Stomach (tissue), 9 donors: ENCODE measurements around the gene TFDP2. TPM values are rescaled to one million over a fixed set of nuclear protein-coding genes. Genes with fewer than 3 reads are reported as not detected.

Source experiments
- DNase-seq, 2 donors: peaks; one replicate each; pipeline versions ENCODE4 v3.0.0 to v3.0.0-alpha.2; 2013 to 2019
- H3K27ac ChIP-seq, 5 donors: fragments of 200-600 bp in 4 of 5; sonication (generic) in 4 of 5; one replicate each; pipeline ENCODE4 v1.5.1; 2013 to 2019; ENCODE audit warnings: mild to moderate bottlenecking in 1 of 5, moderate library complexity in 1 of 5
- H3K27me3 ChIP-seq, 3 donors: fragments of 200-600 bp; sonication (generic); one replicate each; pipeline ENCODE4 v1.5.1; 2017 to 2019; ENCODE audit warnings: mixed run types in 1 of 3
- H3K36me3 ChIP-seq, 4 donors: fragments of 200-600 bp; sonication (generic); 1 replicate in 3 of 4; 2 replicates in 1 of 4; pipeline ENCODE4 v1.5.1; 2016 to 2019
- H3K4me1 ChIP-seq, 4 donors: fragments of 200-600 bp; sonication (generic); one replicate each; pipeline ENCODE4 v1.5.1; 2016 to 2019
- H3K4me3 ChIP-seq, 4 donors: fragments of 200-600 bp; sonication (generic) in 3 of 4; one replicate each; pipeline ENCODE4 v1.5.1; 2016 to 2019; ENCODE audit warnings: mild to moderate bottlenecking in 1 of 4
- H3K9me3 ChIP-seq, 4 donors: fragments of 200-600 bp; sonication (generic); one replicate each; pipeline ENCODE4 v1.5.1; 2016 to 2019
- CTCF ChIP-seq, 7 experiments: fragments of 450-650 bp in 4 of 7; fragments of 200-600 bp in 3 of 7; sonication (generic) in 3 of 7; IDR thresholded peaks; one replicate each; pipeline ENCODE4 v1.5.1; 2016 to 2019; ENCODE audit warnings: antibody characterized with exemption in 7 of 7, control low read depth in 2 of 7, mild to moderate bottlenecking in 1 of 7
- EP300 ChIP-seq: sonication (generic); formaldehyde crosslinking; IDR thresholded peaks from one replicate; pipeline ENCODE4 v1.6.1; 2017; ENCODE audit warnings: antibody characterized with exemption
- POLR2A ChIP-seq, 4 donors: fragments of 450-650 bp; IDR thresholded peaks; one replicate each; pipeline ENCODE4 v1.6.1; 2016; ENCODE audit warnings: antibody characterized with exemption in 4 of 4, control low read depth in 2 of 4, mild to moderate bottlenecking in 1 of 4, moderate library complexity in 1 of 4
- POLR2AphosphoS5 ChIP-seq, 3 donors: sonication (generic); formaldehyde crosslinking; IDR thresholded peaks; one replicate each; pipeline ENCODE4 v1.6.1; 2016; ENCODE audit warnings: antibody characterized with exemption in 3 of 3
- WGBS, 5 donors: extraction: QIAGEN DNeasy Blood & Tissue Kit in 3 of 5; methylation state at CpG; one replicate each; pipeline versions ENCODE4 v1.1.5 to v1.1.7; 2013 to 2018; 5-methylcytosine and 5-hydroxymethylcytosine counted together
- intact Hi-C: fragments of 100-400 bp; cut with DNase I; formaldehyde crosslinking; loops from one replicate; pipeline ENCODE4 v1.15.1; 2023; ENCODE audit warnings: low total_unique reads
- polyA plus RNA-seq, 3 donors: library from polyadenylated mRNA; stranded (reverse); fragments of 200-250 nt; gene quantifications; one replicate each; pipeline ENCODE4 v1.2.3, GENCODE V29; 2013
- total RNA-seq, 5 donors: library from RNA; depleted of rRNA; stranded (reverse); fragments of >200 nt; gene quantifications; one replicate each; pipeline versions ENCODE4 v1.1.0 to v1.2.3, GENCODE V29; 2014 to 2016
- donor health status: healthy with polysubstance abuse.
- donor health status: Bipolar disorder and iron deficiency.
- donor health status: healthy.

Gene TFDP2
- total and polyA plus RNA-seq, 8 donors: 8.7 to 180 (median 55.7) TPM

- 68 to 77% (median 73%) methylated on average over 8 of the region's 8 CpGs for WGBS, 5 donors
- Histone ChIP-seq H3K4me1 (peaks cover 0 to 9% (median 0%) of the 10 kb centered on the region in 4 donors), H3K27ac (peak overlapping the region; percentile 17 to 69 (median 65)), H3K27me3 (no peaks in the 10 kb centered on the region), H3K4me3 (no peak overlapping the region), H3K9me3 (no peaks in the 10 kb centered on the region), H3K36me3 (peaks cover 0 to 49% (median 38%) of the 10 kb centered on the region in 4 donors)
- DNase-seq: no peak
- TF ChIP-seq POLR2AphosphoS5 (IDR thresholded peaks at IDR 0.05) (no peak), EP300 (no peak), CTCF (IDR thresholded peaks at IDR 0.05) (no peak), POLR2A (IDR thresholded peaks at IDR 0.05) (no peak)
- intact Hi-C loops: loop anchor here (10.0 kb wide), 1 partner anchor 325 kb away; no protein-coding TSS in a partner anchor
Observed at GRCh38 chr3:141959589-141960554, 189.5 kb downstream of the TFDP2 start.

DNA sequence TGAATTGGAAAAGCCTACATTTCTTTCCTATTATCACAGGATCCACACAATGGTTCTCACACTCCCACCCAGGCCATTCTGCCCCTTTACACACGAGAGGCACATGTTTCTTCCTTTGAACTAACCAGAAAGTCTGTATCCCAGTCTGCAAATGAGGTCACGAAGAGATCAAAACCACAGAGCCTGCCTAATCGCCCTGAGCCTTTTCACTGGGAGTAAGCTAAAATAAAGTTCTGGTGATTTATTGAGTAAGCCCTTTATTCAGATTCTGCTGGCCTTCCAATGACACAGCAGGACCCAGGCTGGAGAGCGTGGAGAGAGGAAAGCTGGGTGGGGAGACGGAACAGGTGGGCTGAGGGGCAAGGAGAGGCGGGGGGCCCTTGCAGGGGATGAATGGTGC is 194.2 kb downstream of the TFDP2 start:
- peaks cover 0 to 17% (median 0%) of the 10 kb centered on the region in 4 donors for H3K4me1 ChIP-seq
- WGBS, 5 donors: 53 to 73% (median 67%) methylated on average over 6 of the region's 6 CpGs
- no peaks in the 10 kb centered on the region for H3K9me3 ChIP-seq
- intact Hi-C loops: no loop called here
- peak in 1 of 2 donors; percentile 44 for DNase-seq
- H3K27me3 ChIP-seq: no peaks in the 10 kb centered on the region
- TF ChIP-seq POLR2AphosphoS5 (IDR thresholded peaks at IDR 0.05) (no peak), EP300 (no peak), CTCF (IDR thresholded peaks at IDR 0.05) (no peak), POLR2A (IDR thresholded peaks at IDR 0.05) (no peak)
- H3K36me3 ChIP-seq: peaks cover 0 to 59% (median 52%) of the 10 kb centered on the region in 4 donors
- H3K4me3 ChIP-seq: no peak overlapping the region
- peak overlapping the region in 1 of 5 donors; percentile 67 for H3K27ac ChIP-seq

DNA sequence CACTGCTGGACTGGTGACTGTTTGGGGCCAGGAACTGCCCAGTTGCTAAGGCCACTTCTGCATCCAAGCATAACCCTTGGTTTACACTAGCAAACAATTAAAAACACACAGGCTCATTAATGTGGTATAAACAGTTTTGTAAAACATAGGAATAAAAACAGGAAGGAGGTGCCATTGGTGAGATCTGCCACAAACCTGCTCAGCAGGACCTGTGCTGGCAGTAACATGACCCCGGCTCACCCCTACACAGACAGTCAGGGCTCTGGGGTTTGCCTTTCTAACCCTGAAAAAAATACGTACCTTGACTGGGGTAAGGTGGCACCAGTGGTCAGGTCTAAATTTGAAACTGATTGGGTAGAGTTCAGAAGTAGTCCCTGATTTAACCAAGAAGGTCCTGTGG is 196.7 kb downstream of the TFDP2 start:
- WGBS, 5 donors: 80 to 96% (median 84%) methylated on average over 2 of the region's 2 CpGs
- peaks cover 0 to 17% (median 0%) of the 10 kb centered on the region in 4 donors for H3K4me1 ChIP-seq
- no peak for DNase-seq
- H3K27me3 ChIP-seq: no peaks in the 10 kb centered on the region
- no peaks in the 10 kb centered on the region for H3K9me3 ChIP-seq
- no peak for TF ChIP-seq EP300
- TF ChIP-seq CTCF (IDR thresholded peaks at IDR 0.05): no peak
- no peak for TF ChIP-seq POLR2A (IDR thresholded peaks at IDR 0.05)
- TF ChIP-seq POLR2AphosphoS5 (IDR thresholded peaks at IDR 0.05): no peak
- no peak overlapping the region for H3K4me3 ChIP-seq
- no peak overlapping the region for H3K27ac ChIP-seq
- peaks cover 0 to 43% (median 40%) of the 10 kb centered on the region in 4 donors for H3K36me3 ChIP-seq
- intact Hi-C loops: no loop called here

DNA sequence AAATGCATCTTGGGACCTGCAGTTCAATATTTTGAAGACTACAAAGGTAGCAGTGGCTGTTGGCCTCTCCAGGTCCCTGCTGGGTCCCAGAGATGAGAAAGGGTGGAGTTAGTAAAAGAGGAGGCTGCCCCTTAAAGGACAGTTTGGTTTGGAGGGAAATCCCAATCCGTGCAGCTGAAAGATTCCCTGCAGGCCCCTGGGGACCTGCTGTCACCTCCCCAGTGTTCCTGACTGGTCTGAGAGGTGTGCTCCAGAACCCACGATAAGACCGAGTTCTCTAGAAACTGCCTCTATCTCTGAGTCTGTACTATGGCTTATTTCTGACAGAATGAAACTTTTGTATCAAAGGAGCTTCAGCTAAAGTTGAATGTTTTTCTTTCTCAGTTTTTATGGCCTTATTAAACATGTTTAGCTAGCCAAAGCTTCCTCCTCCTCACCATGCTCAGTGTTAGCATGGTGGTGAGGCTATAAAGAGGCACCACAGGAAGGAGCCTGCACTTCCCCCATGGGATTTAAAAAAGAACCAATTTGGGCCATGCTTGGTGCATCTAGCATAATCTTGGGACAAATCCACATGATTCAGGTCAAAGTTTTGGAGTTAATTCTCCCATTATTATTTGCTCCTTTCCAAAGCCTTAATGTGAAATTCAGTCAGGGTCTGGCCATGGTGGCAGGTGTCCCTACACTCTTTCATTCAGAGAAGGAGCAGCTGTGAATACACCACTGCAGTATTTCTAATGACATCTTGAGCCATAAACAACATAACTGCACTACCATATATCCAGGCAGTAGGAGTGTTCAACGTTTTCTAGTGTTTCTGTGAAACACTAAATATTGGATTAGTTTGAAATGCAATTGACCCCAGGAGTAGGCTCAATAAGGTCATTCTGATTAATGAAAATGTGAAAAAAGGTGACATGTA is 198.5 kb downstream of the TFDP2 start:
- intact Hi-C loops: no loop called here
- Histone ChIP-seq H3K27ac (no peak overlapping the region), H3K9me3 (no peaks in the 10 kb centered on the region), H3K27me3 (no peaks in the 10 kb centered on the region), H3K36me3 (peaks cover 0 to 35% (median 30%) of the 10 kb centered on the region in 4 donors), H3K4me1 (peaks cover 0 to 17% (median 0%) of the 10 kb centered on the region in 4 donors), H3K4me3 (no peak overlapping the region)
- 79 to 88% (median 85%) methylated on average over 4 of the region's 4 CpGs for WGBS, 5 donors
- no peak for TF ChIP-seq CTCF (IDR thresholded peaks at IDR 0.05)
- TF ChIP-seq EP300: no peak
- no peak for TF ChIP-seq POLR2A (IDR thresholded peaks at IDR 0.05)
- no peak for TF ChIP-seq POLR2AphosphoS5 (IDR thresholded peaks at IDR 0.05)
- no peak for DNase-seq
